D341Med (cell line): ENCODE results near the gene CUL5.
"Not testable (repeated sequence)": the region's sequence is repeated elsewhere in the genome, so short reads cannot be mapped to it uniquely, and the experiment has no call there.

ENCODE experiments used
- DNase-seq: peaks from one replicate; pipeline ENCODE4 v3.0.0; 2012; ENCODE audit warnings: low spot score

Gene CUL5

DNA sequence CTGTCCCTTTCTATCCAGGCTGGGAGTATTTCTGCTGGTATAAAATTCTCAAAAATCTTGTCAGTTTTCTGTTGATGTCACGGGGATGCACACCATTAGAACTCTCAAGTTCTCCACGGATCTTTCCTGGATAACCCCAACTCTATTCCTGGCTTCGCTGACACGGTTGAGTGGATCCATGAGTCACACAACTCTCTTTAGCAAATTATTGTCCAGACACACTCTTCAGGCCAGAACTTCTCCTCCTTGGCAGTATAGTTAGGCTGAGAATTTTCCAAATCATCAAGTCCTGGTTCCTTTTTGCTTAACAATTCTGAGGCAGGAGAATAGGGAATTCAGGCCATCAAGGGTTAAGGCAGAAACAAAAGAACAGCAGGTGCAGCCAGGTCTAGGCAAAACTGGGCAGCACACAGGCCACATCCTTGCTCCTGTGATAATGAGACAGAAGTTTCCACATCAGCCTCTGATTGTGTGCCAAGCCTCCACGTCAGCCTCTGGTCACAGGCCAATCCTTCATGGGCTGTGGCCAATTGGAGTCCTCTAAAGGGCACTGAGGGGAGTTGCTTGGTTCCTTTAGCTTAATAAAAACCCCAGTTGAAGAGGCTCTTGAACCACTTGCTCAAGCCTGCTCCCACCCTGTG, 106.9 kb downstream of the CUL5 start:
- DNase-seq: peak; percentile 29

DNA sequence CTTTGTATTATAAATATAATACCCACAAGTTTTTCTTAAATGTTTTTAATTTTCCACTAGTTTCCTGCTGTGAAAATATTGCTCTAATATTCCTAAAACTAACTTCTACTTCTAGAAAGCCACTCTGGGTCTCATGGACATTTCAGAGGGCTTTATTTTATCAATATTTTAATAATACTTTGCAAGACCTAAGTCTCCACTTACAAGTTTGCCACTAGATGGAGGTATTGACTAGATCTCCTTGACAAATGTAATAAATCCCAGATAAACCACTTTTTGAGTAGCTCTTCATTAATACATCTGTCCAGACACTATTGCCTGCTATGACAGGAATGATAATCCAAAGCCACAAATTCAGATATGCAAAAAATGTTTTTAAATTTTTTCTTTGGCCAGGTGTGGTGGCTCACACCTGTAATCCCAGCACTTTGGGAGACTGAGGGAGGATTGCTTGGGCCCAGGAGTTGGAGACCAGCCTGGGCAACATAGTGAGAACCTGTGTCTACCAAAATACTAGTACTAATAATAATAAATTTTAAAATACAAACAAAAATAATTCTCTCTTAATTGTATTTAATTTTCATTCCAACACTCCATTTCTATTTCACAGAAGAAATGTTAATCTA, 109.2 kb downstream of the CUL5 start:
- peak; percentile 30 for DNase-seq

DNA sequence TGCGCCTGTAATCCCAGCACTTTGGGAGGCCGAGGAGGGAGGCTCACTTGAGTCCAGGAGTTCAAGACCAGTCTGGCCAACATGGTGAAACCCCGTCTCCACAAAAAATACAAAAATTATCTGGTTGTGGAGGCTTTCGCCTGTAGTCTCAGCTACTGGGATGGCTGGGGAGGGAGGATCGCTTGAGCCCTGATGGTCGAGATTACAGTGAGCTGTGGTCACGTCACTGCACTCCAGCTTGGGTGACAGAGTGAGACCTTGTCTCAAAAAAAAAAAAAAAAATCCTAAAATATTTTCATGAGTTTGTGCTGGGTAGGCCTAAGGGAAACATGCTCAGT, 112.2 kb downstream of the CUL5 start:
- DNase-seq: not testable (repeated sequence)

DNA sequence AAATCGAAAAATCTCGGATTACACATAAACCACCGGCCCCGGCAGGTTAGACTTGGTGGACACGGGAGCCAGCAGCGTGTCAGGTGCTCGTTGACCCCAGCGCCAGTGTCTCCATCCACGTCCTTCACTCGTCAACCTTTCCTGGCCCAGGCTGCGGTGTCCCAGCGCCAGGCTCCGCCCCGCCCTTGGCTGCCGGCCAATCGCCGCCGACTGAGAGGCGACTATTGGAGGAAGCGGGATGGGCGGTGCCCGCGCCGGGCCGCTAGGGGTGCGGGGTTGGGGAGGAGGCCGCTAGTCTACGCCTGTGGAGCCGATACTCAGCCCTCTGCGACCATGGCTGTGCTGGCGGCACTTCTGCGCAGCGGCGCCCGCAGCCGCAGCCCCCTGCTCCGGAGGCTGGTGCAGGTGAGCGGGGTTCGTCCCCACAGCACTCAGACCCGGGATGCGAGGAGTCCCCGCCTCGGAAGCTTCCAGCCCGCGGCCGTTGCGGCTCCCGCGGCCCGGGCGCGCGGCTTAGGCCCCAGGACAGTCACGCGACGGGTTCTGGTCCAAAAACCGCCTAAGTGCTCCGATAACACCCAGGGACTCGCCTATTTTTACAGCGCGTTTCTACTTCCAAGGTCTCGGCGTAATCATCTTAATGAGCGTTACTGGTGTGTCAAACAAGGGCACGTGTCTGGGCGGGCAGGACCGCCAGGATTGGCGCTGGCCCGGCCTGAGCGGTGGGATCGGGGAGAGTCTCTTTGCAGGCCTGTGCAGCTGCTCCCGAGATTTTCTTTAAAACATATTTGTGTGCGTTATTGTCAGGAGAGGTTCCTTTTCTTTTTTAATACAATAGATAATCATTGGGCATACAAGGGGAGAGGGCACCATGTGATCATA, 112.8 kb downstream of the CUL5 start, which contains the start of gene ACAT1:
TSS of gene ACAT1 (plus strand) at position 294 of the 882 bp plus-strand sequence. CDS start at position 334, 40 bp downstream.
- peak; percentile 96 for DNase-seq

DNA sequence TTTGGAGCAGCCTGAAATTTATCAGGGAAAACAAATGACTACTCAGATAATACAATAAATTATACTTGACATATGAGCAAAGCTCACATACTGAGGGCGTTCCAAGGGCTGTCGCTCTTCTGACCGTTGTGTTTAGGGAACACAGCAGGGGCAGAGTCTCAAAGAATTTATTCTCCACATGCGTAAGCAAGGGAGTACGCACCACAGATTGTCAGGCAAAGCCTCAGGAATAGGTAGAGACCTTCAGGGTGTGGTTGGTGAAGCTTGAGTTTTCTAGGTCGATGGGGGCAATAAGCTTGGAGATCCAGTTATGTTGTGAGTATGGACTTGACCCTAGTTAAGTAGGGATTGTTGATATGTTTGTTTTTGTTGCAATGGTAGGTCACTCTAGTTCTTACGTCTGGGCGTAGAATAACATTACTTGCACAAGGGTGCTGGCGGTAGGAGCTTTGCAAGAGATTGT, 113.5 kb downstream of the CUL5 start:
- peak; percentile 27 for DNase-seq

DNA sequence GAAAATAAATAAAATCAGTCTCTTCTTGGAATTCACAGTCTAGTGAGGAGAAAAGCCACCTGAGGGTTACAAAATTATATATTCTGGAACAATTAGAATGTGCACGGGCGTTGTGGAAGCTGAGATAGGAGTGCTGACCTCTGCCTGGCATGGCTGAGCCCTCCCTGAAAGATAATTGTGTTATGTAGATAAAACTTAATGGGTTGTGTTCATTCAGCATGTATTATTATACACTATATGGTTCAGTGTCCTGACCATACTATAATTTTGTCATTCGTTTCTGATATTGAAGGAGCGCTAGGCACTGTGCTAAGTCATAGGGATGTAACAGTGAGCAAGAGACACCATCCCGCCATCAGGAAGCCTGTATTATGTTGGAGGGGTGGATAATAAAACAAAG, 116.4 kb downstream of the CUL5 start:
- DNase-seq: no peak

- no peak for DNase-seq
These were observed 120.1 kb downstream of the CUL5 start for GRCh38 chr11:108128772-108129171.

DNA sequence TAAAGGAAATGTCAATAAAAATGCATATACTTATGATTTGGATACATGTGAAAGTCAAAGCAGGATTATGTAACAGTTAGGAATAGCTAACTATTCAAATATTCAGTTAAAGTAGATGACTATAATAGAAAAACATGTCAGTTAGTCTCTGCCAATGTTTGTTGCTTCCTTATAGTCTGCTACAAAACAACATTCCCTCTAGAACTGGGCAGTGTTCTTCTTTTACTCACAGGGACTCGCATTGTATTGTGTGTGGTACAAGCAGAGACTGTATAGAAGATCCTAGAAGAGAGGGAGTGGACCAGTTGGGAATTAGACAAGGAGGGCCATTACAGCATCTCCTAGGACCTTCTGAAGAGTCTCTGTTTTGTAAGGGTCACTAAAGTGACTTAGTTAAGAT, 123.3 kb downstream of the CUL5 start:
- no peak for DNase-seq

GRCh38 chr11:108132993-108133538, 124.4 kb downstream of the CUL5 start:
- DNase-seq: not testable (repeated sequence)

DNA sequence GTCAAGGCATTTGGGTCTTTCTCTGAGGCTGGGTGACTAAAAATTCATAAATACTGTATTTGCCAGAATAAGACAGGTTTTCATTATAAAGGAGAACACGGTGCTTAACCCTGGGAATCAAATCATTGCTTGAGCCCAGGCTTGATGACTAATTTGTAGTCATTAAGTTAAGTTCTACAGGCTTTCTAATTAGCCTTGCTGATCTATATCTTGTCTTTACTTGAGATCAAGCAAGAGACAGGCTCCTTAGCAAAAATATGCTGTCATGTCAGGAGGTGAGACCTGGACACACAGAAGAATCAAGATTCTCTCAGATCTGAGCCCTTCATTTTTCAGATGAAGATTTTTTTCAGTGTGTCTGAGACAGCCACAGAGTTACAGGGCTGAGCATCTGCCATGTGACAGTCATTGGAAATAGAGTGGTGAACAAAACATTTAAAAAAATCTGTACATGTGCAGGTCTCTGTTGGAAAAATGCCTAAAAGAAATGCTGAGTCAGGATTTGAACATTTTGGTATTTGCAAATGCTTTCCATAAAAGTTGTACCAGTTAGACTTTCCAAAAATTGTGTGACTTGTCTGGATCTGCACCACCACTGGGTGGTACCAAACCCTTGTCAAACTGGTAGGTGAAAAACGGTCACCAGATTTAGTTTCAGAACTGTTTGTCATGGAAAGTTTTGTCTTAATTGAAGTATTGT, 127.3 kb downstream of the CUL5 start:
- no peak for DNase-seq

DNA sequence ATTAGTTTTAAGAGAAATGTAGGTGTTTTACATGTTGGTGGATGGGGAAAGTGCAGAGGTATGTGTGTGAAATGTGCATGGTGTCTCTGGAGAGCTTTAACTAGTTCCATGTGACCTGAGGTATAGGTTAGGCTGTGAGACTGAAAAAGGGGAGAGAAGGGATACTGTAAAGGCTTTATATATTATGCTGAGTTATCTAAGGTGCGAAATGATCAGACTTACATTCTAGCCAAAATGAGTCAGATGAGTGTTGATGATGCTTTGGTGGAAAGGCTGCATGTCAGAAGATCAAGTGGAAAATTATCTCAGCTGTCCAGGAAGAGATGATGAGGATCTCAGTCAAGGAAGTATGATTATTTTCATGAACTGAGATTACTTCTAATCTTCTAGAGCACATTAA, 128.5 kb downstream of the CUL5 start:
- no peak for DNase-seq

- DNase-seq: no peak
These were observed 133.6 kb downstream of the CUL5 start for GRCh38 chr11:108142304-108142703.

- no peak for DNase-seq
These were observed 135.9 kb downstream of the CUL5 start for GRCh38 chr11:108144615-108145014.

- DNase-seq: no peak
These were observed 138.5 kb downstream of the CUL5 start for GRCh38 chr11:108147150-108147549.

DNA sequence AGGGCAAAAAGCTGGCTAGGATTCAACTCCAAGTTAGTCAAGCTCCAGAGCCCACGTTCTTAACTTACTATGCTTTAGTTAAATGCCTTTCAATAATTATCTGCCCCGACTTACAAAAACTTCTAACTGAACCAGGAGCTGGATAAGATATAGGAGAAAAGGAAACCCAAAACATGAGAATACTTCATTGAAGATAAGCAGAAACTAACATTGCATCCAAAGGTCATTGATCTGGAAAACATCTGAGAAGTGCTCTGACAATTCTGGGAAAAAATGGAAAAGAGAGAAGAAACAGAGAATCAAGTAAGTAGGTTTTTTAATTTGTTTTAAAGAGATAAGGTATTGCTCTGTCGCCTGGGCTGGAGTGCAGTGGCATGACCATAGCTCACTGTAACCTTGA, 139.9 kb downstream of the CUL5 start:
- no peak for DNase-seq

DNA sequence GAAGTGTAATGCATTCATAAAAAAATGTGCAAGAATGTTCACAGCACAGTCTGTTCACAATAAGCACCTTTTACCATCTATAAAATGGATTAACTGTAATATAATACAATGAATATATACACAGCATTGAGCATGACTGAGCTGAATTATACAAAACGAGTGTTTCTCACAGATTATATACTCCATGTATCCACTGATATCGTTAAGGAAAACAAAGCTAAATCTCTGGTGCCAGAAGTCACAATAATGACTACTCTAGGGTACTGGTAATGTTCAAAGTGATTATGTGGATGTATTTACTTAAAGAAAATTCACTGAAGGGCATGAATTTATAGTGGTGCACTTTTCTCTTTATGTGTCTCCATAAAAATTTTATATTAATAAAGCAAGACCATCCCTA, 145.9 kb downstream of the CUL5 start:
- no peak for DNase-seq
